Measurements from ENCODE around the gene EEFSEC. TPM values are rescaled to one million over a fixed set of nuclear protein-coding genes. Genes with fewer than 3 reads are reported as not detected.

EEFSEC gene
- total RNA-seq, 1 experiment from 2014 or later = 9.6 TPM

DNA sequence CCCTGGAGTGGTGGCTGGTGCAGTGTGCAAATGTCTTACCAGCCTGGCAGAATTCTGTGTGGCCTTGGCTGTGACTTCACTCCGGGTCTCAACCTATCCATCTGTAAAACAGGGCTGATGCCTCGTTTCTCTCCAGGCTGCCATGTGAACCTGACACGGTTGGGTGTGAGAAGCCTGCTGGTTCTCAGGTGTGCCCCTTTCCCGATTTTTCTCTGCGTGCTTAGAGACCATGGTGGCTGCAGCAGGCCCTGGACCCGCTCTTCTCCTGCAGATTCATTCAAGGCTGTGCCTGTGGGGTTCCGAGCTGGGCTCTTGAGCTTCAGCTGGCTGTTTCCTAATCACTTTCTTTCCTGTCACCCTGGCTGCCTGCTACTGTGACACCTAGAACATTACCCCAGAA, 38.9 kb downstream of the EEFSEC start:
- H3K79me2 ChIP-seq (ENCODE audit: low read length) = no peaks in the 10 kb centered on the region
- H3K9ac ChIP-seq (ENCODE audit: low read length) = no peak overlapping the region
- no peaks in the 10 kb centered on the region for H4K20me1 ChIP-seq (ENCODE audit: low read length)
- no peak overlapping the region for H2AFZ ChIP-seq (ENCODE audit: low read length)
- no peak for ATAC-seq
- H3K4me3 ChIP-seq (ENCODE audit: low read length) = no peak overlapping the region
- H3K27me3 ChIP-seq (ENCODE audit: low read length) = no peaks in the 10 kb centered on the region
- DNase-seq = no peak
- no peaks in the 10 kb centered on the region for H3K9me3 ChIP-seq (ENCODE audit: low read length)
- POLR2A ChIA-PET (ENCODE audit: unreplicated experiment) = no interaction called here
- no peak for TF ChIP-seq EZH2 (IDR thresholded peaks at IDR 0.05; ENCODE audit: low read length, unreplicated experiment)
- TF ChIP-seq, protein P1, sequence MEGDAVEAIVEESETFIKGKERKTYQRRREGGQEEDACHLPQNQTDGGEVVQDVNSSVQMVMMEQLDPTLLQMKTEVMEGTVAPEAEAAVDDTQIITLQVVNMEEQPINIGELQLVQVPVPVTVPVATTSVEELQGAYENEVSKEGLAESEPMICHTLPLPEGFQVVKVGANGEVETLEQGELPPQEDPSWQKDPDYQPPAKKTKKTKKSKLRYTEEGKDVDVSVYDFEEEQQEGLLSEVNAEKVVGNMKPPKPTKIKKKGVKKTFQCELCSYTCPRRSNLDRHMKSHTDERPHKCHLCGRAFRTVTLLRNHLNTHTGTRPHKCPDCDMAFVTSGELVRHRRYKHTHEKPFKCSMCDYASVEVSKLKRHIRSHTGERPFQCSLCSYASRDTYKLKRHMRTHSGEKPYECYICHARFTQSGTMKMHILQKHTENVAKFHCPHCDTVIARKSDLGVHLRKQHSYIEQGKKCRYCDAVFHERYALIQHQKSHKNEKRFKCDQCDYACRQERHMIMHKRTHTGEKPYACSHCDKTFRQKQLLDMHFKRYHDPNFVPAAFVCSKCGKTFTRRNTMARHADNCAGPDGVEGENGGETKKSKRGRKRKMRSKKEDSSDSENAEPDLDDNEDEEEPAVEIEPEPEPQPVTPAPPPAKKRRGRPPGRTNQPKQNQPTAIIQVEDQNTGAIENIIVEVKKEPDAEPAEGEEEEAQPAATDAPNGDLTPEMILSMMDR (conservative IDR thresholded peaks at IDR 0.05; ENCODE audit: low read depth, low read length) = no peak
- no peak for TF ChIP-seq EZH2phosphoT487 (IDR thresholded peaks at IDR 0.05; ENCODE audit: borderline replicate concordance, low read length)
- BruUV-seq (replicated peaks) = no TSS peak
- no peaks in the 10 kb centered on the region for H3K36me3 ChIP-seq (ENCODE audit: low read depth, low read length)
- H3K4me1 ChIP-seq (ENCODE audit: insufficient read depth, low read length) = peaks cover 4% of the 10 kb centered on the region
- H3F3A ChIP-seq (ENCODE audit: low read length, unreplicated experiment) = no peaks in the 10 kb centered on the region
- CTCF ChIA-PET = no interaction called here
- H3K4me2 ChIP-seq (ENCODE audit: low read length) = no peak overlapping the region
- no peaks in the 10 kb centered on the region for H3K9me2 ChIP-seq (replicated peaks; ENCODE audit: low read length)
- H3K27ac ChIP-seq (ENCODE audit: low read length) = no peak overlapping the region
- intact Hi-C loops (cut with micrococcal nuclease) = no loop called here

DNA sequence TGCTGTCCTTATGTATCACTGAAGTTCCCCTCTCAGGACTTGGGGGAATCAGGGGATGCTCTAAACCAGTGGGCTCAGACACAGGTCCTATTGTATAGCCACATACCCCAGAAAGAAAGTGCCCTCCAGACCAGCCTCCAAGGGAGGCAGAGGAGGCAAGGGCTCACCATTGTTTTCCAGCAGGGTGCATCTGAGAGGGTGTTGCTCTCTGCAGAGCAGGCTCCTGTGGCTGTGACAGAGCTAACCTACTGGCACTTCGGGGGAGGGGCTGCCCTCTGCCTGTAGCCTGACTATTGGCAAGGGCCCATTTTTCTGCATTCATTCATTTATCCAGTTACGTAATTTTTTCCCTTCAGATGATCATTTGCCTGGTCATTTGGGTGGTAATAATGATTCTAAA, 39.9 kb downstream of the EEFSEC start:
- no peak overlapping the region for H3K9ac ChIP-seq (ENCODE audit: low read length)
- ChIA-PET CTCF (no interaction called here), POLR2A (ENCODE audit: unreplicated experiment) (no interaction called here)
- no peaks in the 10 kb centered on the region for H3K9me2 ChIP-seq (replicated peaks; ENCODE audit: low read length)
- no peaks in the 10 kb centered on the region for H3K27me3 ChIP-seq (ENCODE audit: low read length)
- no peaks in the 10 kb centered on the region for H3F3A ChIP-seq (ENCODE audit: low read length, unreplicated experiment)
- no TSS peak for BruUV-seq (replicated peaks)
- ATAC-seq (no peak), DNase-seq (no peak)
- no peaks in the 10 kb centered on the region for H3K9me3 ChIP-seq (ENCODE audit: low read length)
- H3K27ac ChIP-seq (ENCODE audit: low read length) = no peak overlapping the region
- peaks cover 4% of the 10 kb centered on the region for H3K4me1 ChIP-seq (ENCODE audit: insufficient read depth, low read length)
- H4K20me1 ChIP-seq (ENCODE audit: low read length) = no peaks in the 10 kb centered on the region
- intact Hi-C loops (cut with micrococcal nuclease) = no loop called here
- H3K4me3 ChIP-seq (ENCODE audit: low read length) = no peak overlapping the region
- H3K79me2 ChIP-seq (ENCODE audit: low read length) = no peaks in the 10 kb centered on the region
- H3K36me3 ChIP-seq (ENCODE audit: low read depth, low read length) = no peaks in the 10 kb centered on the region
- TF ChIP-seq EZH2 (IDR thresholded peaks at IDR 0.05; ENCODE audit: low read length, unreplicated experiment) = no peak
- no peak for TF ChIP-seq EZH2phosphoT487 (IDR thresholded peaks at IDR 0.05; ENCODE audit: borderline replicate concordance, low read length)
- TF ChIP-seq, protein P1 (conservative IDR thresholded peaks at IDR 0.05; ENCODE audit: low read depth, low read length) = no peak
- no peak overlapping the region for H2AFZ ChIP-seq (ENCODE audit: low read length)
- H3K4me2 ChIP-seq (ENCODE audit: low read length) = no peak overlapping the region

DNA sequence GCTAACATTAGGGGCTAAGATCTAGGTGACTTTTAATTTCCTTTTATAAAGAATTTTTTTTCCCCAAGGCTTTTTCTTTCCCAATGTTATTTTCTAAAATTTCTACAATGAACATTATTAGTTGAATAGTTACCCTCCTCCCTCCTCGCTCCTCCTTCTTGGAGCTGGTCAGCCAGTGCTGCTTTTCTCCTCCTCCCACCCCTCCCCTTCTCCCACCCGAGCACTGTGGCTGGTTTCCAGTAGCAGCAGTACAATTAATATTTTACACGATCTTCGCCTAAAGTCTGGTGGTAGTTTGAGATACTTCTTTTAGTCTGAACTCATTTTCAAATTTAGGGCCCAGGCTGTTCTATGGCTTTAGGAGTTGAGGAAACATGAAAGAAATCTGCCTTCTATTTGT, 41.6 kb downstream of the EEFSEC start:
- Histone ChIP-seq H3K4me2 (ENCODE audit: low read length) (no peak overlapping the region), H3K9ac (ENCODE audit: low read length) (no peak overlapping the region), H3K9me3 (ENCODE audit: low read length) (no peaks in the 10 kb centered on the region), H3K27ac (ENCODE audit: low read length) (no peak overlapping the region), H3K9me2 (replicated peaks; ENCODE audit: low read length) (no peaks in the 10 kb centered on the region), H3K4me1 (ENCODE audit: insufficient read depth, low read length) (peaks cover 4% of the 10 kb centered on the region), H3F3A (ENCODE audit: low read length, unreplicated experiment) (no peaks in the 10 kb centered on the region), H2AFZ (ENCODE audit: low read length) (no peak overlapping the region), H3K36me3 (ENCODE audit: low read depth, low read length) (no peaks in the 10 kb centered on the region), H3K27me3 (ENCODE audit: low read length) (no peaks in the 10 kb centered on the region), H3K79me2 (ENCODE audit: low read length) (no peaks in the 10 kb centered on the region), H3K4me3 (ENCODE audit: low read length) (no peak overlapping the region), H4K20me1 (ENCODE audit: low read length) (no peaks in the 10 kb centered on the region)
- BruUV-seq (replicated peaks) = no TSS peak
- DNase-seq (no peak), ATAC-seq (no peak)
- no peak for TF ChIP-seq EZH2 (IDR thresholded peaks at IDR 0.05; ENCODE audit: low read length, unreplicated experiment)
- no peak for TF ChIP-seq EZH2phosphoT487 (IDR thresholded peaks at IDR 0.05; ENCODE audit: borderline replicate concordance, low read length)
- TF ChIP-seq, protein P1 (conservative IDR thresholded peaks at IDR 0.05; ENCODE audit: low read depth, low read length) = no peak
- intact Hi-C loops (cut with micrococcal nuclease) = no loop called here
- POLR2A ChIA-PET (ENCODE audit: unreplicated experiment) = no interaction called here
- CTCF ChIA-PET = no interaction called here

Measured in PC-3 (cell line).